NCI-H146 treated with DMSO at 0.1 percent for 48 hours (cell line): ENCODE measurements around the gene EXOC3L1.

Experiments used
- DNase-seq: peaks from one replicate; lab custom pipeline; 2025; ENCODE audit not compliant: unreplicated experiment; lab: John Stamatoyannopoulos, UW

EXOC3L1 gene

DNA sequence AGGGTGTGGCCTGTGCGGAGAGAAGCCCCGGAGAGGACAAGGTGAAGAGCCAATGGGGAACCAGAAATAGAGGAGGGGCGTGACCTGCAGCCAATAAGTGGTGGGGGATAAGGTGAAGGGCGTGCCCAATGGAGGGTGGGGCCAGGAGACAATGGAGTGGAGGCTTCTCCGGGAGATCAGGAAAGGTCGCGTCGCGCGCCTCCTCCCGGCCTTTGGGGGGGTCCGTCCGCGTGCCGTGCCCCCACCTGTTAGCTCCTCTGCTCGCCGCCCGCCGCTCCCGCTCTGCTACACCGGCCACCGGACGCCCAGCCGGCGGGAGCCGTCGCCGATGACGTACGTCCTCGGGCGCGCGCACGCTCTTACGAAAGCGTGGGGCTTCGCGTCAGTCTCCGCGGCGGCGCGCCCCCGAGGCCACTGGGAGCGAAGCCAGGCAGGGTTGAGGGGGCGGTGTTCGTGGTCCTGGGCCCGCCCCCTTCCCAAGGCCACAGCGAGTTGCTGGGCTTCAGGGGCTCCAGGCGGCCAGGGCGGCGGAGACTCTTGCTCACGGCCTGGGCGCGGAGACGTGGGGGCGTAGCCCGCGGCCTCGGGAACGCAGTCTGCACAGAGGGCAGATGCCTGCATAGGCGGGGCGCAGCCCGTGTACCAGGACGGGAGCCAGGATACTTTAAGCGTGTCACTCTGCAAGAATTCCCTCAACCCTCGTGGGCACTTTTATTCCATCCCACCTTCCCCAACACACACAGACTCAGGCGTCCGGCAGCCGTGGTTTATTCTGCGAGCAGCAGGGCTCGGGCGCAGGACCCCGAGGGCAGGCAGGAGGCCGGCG, 6.1 kb downstream of the EXOC3L1 start, which contains the start of gene MATCAP1:
Gene MATCAP1 (minus strand): TSS at position 337 of the 826 bp plus-strand sequence. CDS start 3,353 bp downstream, outside the sequence.
- peak; percentile 93 for DNase-seq

DNA sequence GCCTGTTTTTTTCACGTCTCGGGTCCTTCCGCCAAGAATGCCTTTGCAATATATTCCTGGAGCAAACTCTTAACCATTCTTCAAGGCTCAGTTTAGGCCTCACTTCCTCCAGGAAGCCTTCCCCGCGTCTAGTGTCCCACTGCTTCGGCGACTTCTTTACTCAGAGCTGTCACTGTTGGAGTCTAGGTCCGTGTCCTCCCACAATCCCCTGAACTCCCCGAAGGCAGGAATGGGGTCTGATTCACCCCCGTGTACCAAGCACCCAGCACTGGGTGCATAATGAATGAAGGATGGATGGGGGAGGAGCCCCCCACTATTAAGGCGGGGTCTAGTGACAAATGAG, 6.7 kb downstream of the EXOC3L1 start:
- no peak for DNase-seq

DNA sequence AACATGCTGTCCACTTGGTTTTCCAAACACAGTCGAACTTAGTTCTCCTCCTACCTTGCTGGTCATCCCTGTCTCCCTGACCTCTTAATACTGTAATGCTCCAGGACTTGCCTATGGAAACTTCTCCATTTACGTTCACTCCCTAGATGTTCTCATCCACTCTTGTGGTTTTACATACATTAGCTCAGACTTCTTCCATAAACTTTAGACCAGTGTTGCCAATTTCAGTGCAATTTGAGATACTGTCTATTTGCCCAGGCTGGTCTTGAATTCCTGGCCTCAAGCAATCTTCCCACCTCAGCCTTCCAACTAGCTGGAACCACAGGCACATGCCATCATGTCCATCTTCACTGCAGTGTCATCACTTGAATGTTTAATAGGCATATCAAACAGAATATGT, 7.6 kb downstream of the EXOC3L1 start:
- DNase-seq: no peak

DNA sequence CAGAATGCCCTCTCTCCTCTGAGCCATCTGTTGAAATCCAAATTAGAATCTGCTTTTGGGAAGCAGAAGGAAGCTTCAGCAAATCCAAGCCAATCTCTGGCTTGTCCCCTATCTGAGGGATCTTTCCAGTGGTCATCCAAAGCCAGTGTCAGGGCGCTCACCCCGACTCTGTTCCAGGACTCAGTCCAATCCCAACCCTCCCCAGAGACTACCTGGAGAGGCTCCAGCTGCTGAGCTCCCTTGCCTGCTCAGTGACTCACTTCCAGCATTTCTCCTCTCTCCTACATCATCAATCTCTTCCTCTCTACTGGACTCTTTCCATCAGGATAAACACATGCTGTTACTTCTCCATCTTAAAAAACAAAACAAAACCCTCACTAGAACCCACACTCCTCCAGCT, 8.6 kb downstream of the EXOC3L1 start:
- no peak for DNase-seq

DNA sequence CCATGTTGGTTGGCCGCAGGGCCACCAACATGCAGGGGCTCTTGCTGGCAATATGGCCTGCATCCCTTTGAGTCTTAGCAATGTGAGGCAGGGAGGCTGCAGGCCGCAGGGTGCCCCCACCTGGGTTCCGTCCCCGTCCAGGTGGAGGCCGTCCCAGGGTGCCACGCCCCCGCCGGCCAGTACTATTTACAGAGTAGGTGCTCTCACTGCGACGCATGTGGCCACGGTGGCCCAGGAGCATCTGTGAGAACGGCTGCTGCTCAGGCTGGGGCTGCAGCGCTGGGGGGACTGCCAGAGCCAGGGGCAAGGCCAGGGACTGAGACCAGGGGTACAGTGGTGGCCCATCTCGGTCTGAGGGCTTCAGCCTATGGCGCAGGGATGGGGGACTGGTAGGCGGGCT, 9.8 kb downstream of the EXOC3L1 start:
- DNase-seq: no peak

DNA sequence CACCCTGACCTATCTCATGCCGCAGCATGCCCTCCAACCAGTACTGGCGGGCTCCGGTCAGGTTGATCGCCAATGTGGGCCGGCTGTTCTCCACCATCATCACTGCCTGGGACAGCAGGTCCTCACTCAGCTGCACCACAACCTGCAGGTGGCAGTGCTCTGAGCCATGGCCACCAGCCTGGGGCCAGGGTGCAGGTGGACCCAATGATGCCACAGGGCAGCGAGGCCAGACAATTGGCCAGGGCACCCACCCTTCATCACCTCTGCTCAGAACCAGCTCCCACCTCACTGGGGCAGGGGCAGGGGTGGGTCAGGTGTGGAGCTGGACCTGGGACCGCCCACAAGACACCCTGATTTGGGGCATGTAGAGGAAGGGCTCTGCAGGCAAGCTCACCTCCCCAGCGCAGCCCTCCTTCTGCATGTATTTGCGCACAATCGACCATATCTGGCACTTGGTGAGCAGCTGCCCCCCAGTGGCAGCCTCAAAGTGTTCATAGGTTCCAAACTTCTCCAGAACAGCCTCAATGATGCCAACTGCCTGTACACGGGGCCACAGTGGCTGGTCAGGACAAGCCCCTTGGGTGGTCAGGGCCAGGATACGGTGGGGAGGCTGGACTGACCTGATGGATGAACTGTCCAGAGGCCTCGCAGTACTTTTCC, 10.4 kb downstream of the EXOC3L1 start:
- no peak for DNase-seq

DNA sequence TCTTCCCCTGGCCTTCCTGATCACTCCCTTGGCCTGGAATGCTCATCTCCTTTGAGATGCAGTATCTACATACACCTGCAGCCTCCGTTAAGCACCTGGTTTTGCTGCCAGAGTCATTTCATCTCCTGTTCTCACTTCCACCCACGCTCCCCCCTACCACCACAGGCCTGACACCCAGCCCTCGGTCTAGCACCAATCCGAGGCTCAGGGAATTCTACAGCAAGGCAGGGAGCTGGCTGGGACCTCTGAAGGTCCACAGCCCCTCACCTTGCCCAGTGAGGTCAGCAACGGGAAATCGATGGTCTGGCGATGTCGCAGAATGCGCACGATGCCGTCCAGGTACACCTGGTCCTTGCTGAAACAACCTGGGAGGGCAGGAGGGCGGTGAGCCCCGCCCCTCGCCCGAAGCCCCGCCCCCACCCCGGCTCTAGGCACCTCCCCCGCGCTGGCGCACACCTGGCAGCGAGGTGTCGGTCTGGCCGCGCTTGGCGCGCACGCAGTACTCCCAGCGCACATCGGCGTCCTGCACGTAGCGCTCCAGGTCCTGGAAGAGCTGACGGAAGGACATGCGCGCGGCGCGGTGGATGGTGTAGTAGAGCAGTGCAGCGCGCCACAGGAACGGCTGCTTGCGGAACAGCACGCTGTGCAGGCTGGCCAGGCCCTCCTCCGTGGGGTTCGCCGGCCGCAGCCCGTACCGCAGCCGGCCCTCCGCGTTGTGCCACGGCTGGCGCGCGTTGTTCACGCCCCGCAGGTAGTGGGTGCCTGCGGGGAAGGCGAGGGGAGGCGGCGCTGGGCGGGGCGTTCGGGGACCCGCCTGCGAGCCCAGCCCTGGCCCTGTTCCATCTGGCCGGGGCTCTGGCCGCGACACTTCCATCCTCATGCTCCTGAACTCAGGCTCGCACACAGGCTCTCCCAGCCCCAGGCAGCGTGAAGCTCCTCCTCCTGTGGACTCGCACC, 11.9 kb downstream of the EXOC3L1 start:
- peak; percentile 78 for DNase-seq

DNA sequence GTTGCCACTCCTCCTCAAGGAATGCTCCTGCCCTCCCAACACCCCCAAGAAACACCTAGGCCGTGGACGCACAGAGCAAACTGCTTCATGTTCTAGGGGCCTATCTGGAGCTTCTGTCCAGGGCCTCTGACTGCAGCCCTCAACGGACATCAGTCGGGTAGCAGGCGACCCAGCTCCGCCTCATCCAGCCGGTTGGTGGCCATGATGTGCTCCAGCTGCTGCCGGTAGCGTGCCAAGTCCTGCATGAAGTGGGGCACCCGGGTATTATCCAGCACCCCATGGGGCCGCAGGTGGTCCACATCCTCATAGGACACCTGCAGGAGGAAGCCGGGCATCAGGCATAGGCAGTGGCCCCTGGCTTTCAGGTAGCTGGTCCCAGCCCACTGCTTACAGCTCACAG, 13.3 kb downstream of the EXOC3L1 start:
- DNase-seq: no peak

DNA sequence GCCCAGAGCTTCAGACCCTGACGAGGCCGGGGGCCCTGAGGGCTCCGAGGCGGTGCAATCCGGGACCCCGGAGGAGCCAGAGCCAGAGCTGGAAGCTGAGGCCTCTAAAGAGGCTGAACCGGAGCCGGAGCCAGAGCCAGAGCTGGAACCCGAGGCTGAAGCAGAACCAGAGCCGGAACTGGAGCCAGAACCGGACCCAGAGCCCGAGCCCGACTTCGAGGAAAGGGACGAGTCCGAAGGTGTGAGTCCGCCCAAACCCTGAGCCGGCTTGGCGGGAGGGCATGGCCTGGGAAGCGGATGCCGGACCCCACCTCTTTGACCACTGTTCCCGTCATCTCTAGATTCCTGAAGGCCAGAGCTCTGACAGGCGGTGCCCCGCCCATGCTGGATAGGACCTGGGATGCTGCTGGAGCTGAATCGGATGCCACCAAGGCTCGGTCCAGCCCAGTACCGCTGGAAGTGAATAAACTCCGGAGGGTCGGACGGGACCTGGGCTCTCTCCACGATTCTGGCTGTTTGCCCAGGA, 15.2 kb downstream of the EXOC3L1 start:
- no peak for DNase-seq

DNA sequence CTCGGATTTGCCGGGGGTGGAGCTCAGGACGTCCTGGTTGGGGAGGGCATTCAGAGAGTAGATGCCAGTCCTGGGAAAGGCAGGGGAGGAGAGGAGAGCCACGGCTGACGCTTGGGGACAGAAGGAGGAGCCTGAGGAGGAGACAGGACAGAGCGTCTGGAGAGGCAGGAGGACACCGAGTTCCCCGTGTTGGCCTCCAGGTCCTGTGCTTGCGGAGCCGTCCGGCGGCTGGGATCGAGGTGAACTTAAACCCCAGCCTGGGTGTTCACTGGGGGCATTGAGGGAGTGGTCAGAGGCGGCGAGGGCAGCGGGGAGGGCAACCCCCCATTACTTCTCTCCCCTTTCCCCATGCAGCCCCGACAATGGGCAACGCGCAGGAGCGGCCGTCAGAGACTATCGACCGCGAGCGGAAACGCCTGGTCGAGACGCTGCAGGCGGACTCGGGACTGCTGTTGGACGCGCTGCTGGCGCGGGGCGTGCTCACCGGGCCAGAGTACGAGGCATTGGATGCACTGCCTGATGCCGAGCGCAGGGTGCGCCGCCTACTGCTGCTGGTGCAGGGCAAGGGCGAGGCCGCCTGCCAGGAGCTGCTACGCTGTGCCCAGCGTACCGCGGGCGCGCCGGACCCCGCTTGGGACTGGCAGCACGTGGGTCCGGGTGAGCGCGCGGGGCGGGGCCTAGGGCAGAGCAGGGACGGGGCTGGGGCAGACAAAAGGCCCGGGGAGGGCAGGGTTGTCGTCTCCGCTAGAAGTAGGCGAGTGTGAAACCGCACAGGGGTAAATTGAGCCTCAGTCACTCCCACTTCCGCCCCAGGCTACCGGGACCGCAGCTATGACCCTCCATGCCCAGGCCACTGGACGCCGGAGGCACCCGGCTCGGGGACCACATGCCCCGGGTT, 15.9 kb downstream of the EXOC3L1 start:
- DNase-seq: peak; percentile 51

DNA sequence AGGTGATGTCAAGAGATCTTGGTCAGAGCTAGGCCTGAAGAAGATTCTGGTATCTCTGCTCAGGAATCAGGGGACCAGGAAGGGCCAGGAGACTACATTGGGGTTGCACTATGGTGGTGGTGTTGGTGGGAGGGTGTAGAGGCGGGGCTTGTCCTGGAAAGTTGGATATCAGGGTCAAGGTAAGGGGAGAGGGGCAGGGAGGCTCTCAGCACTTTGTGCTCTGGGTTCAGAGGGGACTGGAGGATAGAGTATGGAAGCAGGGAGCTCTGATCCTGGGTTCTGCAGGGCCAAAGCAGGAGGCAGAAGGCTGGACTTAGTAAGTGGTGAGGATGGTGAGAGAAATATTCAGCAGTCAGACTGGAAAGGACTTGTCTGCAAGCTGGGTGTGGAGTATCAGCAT, 16.6 kb downstream of the EXOC3L1 start:
- DNase-seq: no peak

DNA sequence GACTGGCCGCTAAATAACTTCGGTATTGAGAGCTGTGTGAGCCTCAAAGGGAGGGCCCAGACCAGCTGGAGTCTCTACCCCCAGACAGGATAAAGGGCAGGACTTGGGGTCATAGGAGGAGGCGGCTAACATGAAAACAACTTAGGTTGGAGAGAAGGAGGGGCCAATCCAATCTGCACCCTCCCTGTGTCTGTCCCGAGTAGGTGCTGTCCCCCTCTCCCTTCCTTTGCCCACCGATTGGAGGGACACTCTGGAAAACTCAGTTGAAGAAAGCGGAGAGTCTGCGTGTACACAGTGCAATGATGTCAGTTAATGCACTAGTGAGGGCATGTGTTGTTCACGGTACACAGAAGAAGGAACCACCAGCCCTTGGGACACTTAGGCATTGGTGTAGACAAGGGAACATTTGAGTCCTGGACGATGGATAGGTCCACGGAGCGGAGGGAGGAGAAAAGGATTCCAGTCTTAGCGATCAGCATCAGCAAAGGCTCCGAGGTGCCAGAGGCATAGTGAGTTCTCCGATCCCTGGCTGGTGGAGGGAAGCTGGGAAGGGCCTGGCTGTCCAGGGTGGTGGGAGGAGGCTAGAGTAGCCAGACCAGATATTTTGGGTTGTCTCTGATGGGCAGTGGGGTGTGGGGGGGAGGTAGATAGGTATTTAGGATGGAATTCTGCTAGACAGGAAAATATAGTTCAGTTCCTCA, 18.8 kb downstream of the EXOC3L1 start:
- no peak for DNase-seq

DNA sequence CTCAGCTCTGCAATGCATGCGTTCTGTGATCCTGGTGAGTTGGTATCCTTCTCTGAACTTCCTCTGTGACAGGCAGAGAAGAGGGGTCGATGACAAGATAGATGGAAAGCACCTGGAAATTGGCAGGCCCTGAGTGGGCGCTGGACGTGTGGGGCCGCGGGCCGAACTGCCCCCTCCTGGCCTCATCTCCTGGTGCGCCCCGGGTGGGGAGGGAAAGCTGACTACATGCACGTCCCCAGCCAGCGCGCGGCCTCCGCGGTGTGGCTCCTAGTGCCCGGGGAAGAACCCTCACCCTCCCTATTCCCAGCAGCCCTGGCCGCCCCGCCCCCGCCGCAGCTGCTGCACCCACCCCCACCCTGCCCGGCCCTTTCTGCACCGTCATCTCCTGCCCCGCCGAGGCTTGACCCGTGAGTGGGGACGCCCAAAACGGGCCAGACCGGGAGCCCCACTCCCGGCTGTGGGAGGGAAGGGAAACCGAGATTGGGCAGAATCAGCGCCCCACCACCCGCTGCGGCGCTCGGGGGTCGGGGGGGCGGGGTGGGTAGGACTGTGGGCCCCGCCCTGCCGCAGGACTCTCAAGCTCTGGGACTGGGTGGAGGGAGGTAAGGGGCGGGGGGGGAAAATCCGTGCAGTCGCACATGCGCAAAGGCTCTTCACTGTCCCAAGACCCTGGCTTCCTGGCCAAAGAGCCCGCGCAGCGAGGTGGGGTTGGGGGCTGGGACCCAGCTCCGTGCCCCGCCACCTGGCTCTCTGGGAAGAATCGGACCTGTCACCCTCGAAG, 19.6 kb downstream of the EXOC3L1 start, which contains the start of gene NOL3:
Gene NOL3 (plus strand): TSS at position 371 of the 781 bp plus-strand sequence.
- peak; percentile 69 for DNase-seq

DNA sequence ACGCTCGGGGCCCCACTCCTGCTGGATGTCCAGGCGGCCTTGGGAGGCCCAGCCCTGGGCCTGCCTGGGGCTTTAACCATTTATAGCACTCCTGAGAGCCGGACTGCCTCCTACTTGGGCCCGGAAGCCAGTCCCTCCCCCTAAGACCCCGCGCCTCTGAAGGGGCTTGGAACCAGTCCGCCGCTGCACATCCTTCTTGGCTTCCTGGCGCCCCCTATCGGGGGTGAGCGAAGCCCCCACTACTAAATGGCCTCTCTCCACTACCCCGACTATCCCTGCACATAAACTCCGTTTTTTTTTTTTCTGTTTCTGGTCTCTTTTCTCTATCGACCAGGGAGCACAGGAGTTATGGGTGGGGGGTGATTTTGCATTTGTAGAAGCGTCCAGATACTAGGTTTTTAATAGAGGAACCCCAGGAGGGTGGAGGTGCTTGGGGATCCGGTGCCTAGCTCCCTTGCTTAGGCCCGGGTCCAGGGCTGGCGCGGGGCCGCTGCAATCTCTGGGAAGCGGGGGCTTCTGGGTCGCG, 20.2 kb downstream of the EXOC3L1 start:
- DNase-seq: no peak

DNA sequence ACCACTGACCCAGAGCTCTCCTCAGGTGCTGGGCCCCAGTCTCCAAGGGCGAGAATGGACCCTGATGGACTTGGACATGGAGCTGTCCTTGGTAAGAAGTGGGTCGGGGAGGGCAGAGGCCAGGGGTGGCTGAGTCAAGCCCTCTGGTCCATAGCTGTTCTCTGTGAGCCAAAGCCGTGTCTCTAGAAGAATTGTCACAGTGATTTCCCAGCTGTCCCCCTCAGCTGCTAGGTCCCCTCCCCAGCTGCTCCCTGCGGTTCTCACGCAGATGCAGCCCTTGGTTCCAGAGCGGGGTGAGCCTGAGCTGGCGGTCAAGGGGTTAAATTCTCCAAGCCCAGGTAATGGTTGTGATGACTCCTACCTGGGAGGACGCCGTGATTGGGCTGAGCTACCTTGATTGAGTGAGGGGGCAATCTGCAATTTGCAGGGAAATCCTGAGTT, 20.9 kb downstream of the EXOC3L1 start:
- no peak for DNase-seq

DNA sequence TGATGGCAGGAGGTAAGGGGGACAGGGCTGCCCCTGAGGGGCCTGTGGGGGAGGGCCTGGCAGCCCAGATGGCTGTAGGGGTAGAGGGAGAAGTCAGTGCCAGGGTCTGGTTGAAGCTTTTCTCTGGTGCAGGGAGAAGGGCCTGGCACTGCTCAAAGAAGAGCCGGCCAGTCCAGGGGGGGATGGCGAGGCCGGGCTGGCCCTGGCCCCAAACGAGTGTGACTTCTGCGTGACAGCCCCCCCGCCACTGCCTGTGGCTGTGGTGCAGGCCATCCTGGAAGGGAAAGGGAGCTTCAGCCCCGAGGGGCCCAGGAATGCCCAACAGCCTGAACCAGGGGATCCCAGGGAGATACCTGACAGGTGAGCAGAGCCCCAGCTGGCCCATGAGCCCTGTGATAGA, 22.3 kb downstream of the EXOC3L1 start:
- DNase-seq: no peak

DNA sequence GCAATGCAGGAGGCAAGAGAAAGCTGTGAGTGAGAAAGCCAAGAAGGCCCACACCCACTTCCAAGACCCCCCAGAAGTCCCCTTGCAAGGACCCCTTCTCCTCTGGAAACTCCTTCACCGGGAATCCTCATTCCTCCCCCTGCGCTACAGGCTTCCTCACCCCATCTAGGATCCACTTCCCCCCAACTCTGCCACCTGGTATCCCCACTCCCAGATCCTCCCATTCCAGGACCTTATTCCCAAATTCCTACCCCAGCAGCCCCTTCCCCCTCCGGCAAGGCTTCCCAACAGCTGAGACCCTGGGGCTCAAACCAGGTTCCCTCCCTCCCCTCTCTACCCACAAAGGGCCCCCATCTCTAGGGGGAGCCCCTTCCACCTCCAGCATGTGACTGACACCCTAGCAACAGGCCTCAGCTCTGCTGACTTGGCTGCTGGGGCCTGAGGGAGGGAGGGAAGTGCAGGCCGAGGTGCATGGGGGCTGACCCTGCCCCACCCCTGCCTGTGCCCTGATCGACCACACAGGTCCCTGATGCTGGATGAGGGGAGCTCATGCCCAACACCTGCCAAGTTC, 23.3 kb downstream of the EXOC3L1 start:
- DNase-seq: no peak

DNA sequence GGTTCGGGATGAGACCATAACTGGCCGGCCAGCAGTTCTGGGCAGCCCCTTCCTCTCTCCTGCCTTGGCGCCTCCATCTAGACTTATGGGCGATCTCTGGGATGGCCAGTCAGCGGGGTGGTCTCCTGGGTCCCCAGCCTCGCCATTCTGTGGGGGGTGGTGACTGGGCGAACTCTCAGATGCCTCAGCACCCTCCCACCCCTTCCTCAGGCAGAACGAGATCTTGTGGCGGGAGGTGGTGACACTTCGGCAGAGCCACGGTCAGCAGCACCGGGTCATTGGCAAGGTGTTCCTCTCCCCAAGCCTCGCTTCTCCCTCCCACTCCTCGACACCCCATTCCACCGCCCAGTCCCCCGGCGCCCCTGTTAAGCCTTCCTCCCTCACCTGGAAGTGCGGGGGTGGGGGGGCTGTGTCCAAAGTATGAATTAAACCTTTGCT, 23.8 kb downstream of the EXOC3L1 start:
- no peak for DNase-seq
